ENCODE data around the gene ENDOD1.

The ENDOD1 gene

GRCh38 chr11:95054356-95054755 is 35.3 kb upstream of the ENDOD1 start:
- Histone ChIP-seq H3K9me3 (ENCODE audit: control extremely low read depth in 1 of 5, control insufficient read depth in 4 of 5, insufficient read depth in 2 of 5, low read depth in 1 of 5, low read length in 4 of 5) (peaks cover 0 to 2% (median 0%) of the 10 kb centered on the region in 5 experiments), H3K36me3 (ENCODE audit: control insufficient read depth in 4 of 4, insufficient read depth in 4 of 4, low read length in 3 of 4) (no peaks in the 10 kb centered on the region), H3K27ac (ENCODE audit: insufficient read depth in 1 of 2, low read depth in 1 of 2, low read length in 2 of 2, poor library complexity in 1 of 2, severe bottlenecking in 2 of 2) (no peak overlapping the region), H3K4me3 (ENCODE audit: control insufficient read depth in 1 of 7, extremely low read depth in 1 of 7, insufficient read depth in 4 of 7, low read depth in 2 of 7, low read length in 6 of 7) (no peak overlapping the region), H3K27me3 (replicated peaks in 2 of 5; ENCODE audit: control insufficient read depth in 4 of 5, insufficient read depth in 5 of 5, low read length in 4 of 5) (peaks cover 0 to 2% (median 0%) of the 10 kb centered on the region in 5 experiments), H3K4me1 (ENCODE audit: control extremely low read depth in 1 of 4, control insufficient read depth in 4 of 4, insufficient read depth in 4 of 4, low read length in 3 of 4) (peaks cover 0 to 5% (median 0%) of the 10 kb centered on the region in 4 experiments)
- ChIA-PET CTCF (interaction anchor here (1.5 kb wide), 1 partner anchor 12 kb away, joined by 5 read pairs; the partner anchor contains the start of gene SRSF8), POLR2A (no interaction called here)
- no peak for DNase-seq
- 90% methylated on average over 1 of the region's 2 CpGs for WGBS (ENCODE audit: insufficient coverage)

- CTCF ChIA-PET, result interaction anchor here (1.0 to 1.7 kb wide), 2 partner anchors 11 to 427 kb away, joined by 3 to 5 read pairs; partner anchors contain the start of gene SRSF8
- Histone ChIP-seq H3K36me3 (ENCODE audit: control insufficient read depth in 4 of 4, insufficient read depth in 4 of 4, low read length in 3 of 4) (no peaks in the 10 kb centered on the region), H3K9me3 (ENCODE audit: control extremely low read depth in 1 of 5, control insufficient read depth in 4 of 5, insufficient read depth in 2 of 5, low read depth in 1 of 5, low read length in 4 of 5) (peaks cover 0 to 2% (median 0%) of the 10 kb centered on the region in 5 experiments), H3K27ac (ENCODE audit: insufficient read depth in 1 of 2, low read depth in 1 of 2, low read length in 2 of 2, poor library complexity in 1 of 2, severe bottlenecking in 2 of 2) (no peak overlapping the region), H3K4me1 (ENCODE audit: control extremely low read depth in 1 of 4, control insufficient read depth in 4 of 4, insufficient read depth in 4 of 4, low read length in 3 of 4) (peaks cover 0 to 5% (median 0%) of the 10 kb centered on the region in 4 experiments), H3K27me3 (replicated peaks in 2 of 5; ENCODE audit: control insufficient read depth in 4 of 5, insufficient read depth in 5 of 5, low read length in 4 of 5) (peaks cover 0 to 2% (median 0%) of the 10 kb centered on the region in 5 experiments), H3K4me3 (ENCODE audit: control insufficient read depth in 1 of 7, extremely low read depth in 1 of 7, insufficient read depth in 4 of 7, low read depth in 2 of 7, low read length in 6 of 7) (no peak overlapping the region)
- DNase-seq, result no peak
- WGBS (ENCODE audit: insufficient coverage), result no CpG with 5 or more reads among the region's 2 CpGs
- POLR2A ChIA-PET, result no interaction called here
These were observed 34.3 kb upstream of the ENDOD1 start for GRCh38 chr11:95055283-95055897.

GRCh38 chr11:95057959-95058358 is 31.7 kb upstream of the ENDOD1 start:
- ChIA-PET CTCF (interaction anchor here (1.0 to 1.7 kb wide), 2 partner anchors 9 to 90 kb away, joined by 3 to 4 read pairs; no protein-coding TSS in a partner anchor), POLR2A (no interaction called here)
- Histone ChIP-seq H3K27me3 (replicated peaks in 2 of 5; ENCODE audit: control insufficient read depth in 4 of 5, insufficient read depth in 5 of 5, low read length in 4 of 5) (peaks cover 0 to 2% (median 0%) of the 10 kb centered on the region in 5 experiments), H3K27ac (ENCODE audit: insufficient read depth in 1 of 2, low read depth in 1 of 2, low read length in 2 of 2, poor library complexity in 1 of 2, severe bottlenecking in 2 of 2) (no peak overlapping the region), H3K4me1 (ENCODE audit: control extremely low read depth in 1 of 4, control insufficient read depth in 4 of 4, insufficient read depth in 4 of 4, low read length in 3 of 4) (peaks cover 0 to 5% (median 0%) of the 10 kb centered on the region in 4 experiments), H3K9me3 (ENCODE audit: control extremely low read depth in 1 of 5, control insufficient read depth in 4 of 5, insufficient read depth in 2 of 5, low read depth in 1 of 5, low read length in 4 of 5) (peaks cover 0 to 2% (median 0%) of the 10 kb centered on the region in 5 experiments), H3K4me3 (ENCODE audit: control insufficient read depth in 1 of 7, extremely low read depth in 1 of 7, insufficient read depth in 4 of 7, low read depth in 2 of 7, low read length in 6 of 7) (no peak overlapping the region), H3K36me3 (ENCODE audit: control insufficient read depth in 4 of 4, insufficient read depth in 4 of 4, low read length in 3 of 4) (no peaks in the 10 kb centered on the region)
- no peak for DNase-seq
- WGBS (ENCODE audit: insufficient coverage), result 98% methylated on average over 8 of the region's 8 CpGs

- CTCF ChIA-PET, result interaction anchor here (1.0 to 1.7 kb wide), 2 partner anchors 9 to 90 kb away, joined by 3 to 4 read pairs; no protein-coding TSS in a partner anchor
- no peak overlapping the region for H3K4me3 ChIP-seq (ENCODE audit: control insufficient read depth in 1 of 7, extremely low read depth in 1 of 7, insufficient read depth in 4 of 7, low read depth in 2 of 7, low read length in 6 of 7)
- peaks cover 0 to 5% (median 0%) of the 10 kb centered on the region in 4 experiments for H3K4me1 ChIP-seq (ENCODE audit: control extremely low read depth in 1 of 4, control insufficient read depth in 4 of 4, insufficient read depth in 4 of 4, low read length in 3 of 4)
- peaks cover 0 to under 1% (median 0%) of the 10 kb centered on the region in 5 experiments for H3K27me3 ChIP-seq (replicated peaks in 2 of 5; ENCODE audit: control insufficient read depth in 4 of 5, insufficient read depth in 5 of 5, low read length in 4 of 5)
- H3K36me3 ChIP-seq (ENCODE audit: control insufficient read depth in 4 of 4, insufficient read depth in 4 of 4, low read length in 3 of 4), result no peaks in the 10 kb centered on the region
- H3K27ac ChIP-seq (ENCODE audit: insufficient read depth in 1 of 2, low read depth in 1 of 2, low read length in 2 of 2, poor library complexity in 1 of 2, severe bottlenecking in 2 of 2), result no peak overlapping the region
- H3K9me3 ChIP-seq (ENCODE audit: control extremely low read depth in 1 of 5, control insufficient read depth in 4 of 5, insufficient read depth in 2 of 5, low read depth in 1 of 5, low read length in 4 of 5), result peaks cover 0 to 2% (median 0%) of the 10 kb centered on the region in 5 experiments
- POLR2A ChIA-PET, result no interaction called here
- WGBS (ENCODE audit: insufficient coverage), result 100% methylated on average over 1 of the region's 1 CpG
- DNase-seq, result no peak
These were observed 31.0 kb upstream of the ENDOD1 start for GRCh38 chr11:95058621-95059020.

GRCh38 chr11:95059046-95059445 is 30.6 kb upstream of the ENDOD1 start:
- H3K27me3 ChIP-seq (replicated peaks in 2 of 5; ENCODE audit: control insufficient read depth in 4 of 5, insufficient read depth in 5 of 5, low read length in 4 of 5), result no peaks in the 10 kb centered on the region
- no peaks in the 10 kb centered on the region for H3K36me3 ChIP-seq (ENCODE audit: control insufficient read depth in 4 of 4, insufficient read depth in 4 of 4, low read length in 3 of 4)
- peaks cover 0 to 2% (median 0%) of the 10 kb centered on the region in 5 experiments for H3K9me3 ChIP-seq (ENCODE audit: control extremely low read depth in 1 of 5, control insufficient read depth in 4 of 5, insufficient read depth in 2 of 5, low read depth in 1 of 5, low read length in 4 of 5)
- H3K4me1 ChIP-seq (ENCODE audit: control extremely low read depth in 1 of 4, control insufficient read depth in 4 of 4, insufficient read depth in 4 of 4, low read length in 3 of 4), result peaks cover 0 to 5% (median 0%) of the 10 kb centered on the region in 4 experiments
- CTCF ChIA-PET, result interaction anchor here (1.7 kb wide), 1 partner anchor 8 kb away, joined by 4 read pairs; no protein-coding TSS in a partner anchor
- 95% methylated on average over 6 of the region's 6 CpGs for WGBS (ENCODE audit: insufficient coverage)
- H3K27ac ChIP-seq (ENCODE audit: insufficient read depth in 1 of 2, low read depth in 1 of 2, low read length in 2 of 2, poor library complexity in 1 of 2, severe bottlenecking in 2 of 2), result no peak overlapping the region
- H3K4me3 ChIP-seq (ENCODE audit: control insufficient read depth in 1 of 7, extremely low read depth in 1 of 7, insufficient read depth in 4 of 7, low read depth in 2 of 7, low read length in 6 of 7), result no peak overlapping the region
- POLR2A ChIA-PET, result no interaction called here
- no peak for DNase-seq

- DNase-seq, result no peak
- ChIA-PET CTCF (interaction anchor here (1.4 to 15.0 kb wide), 3 partner anchors 9 to 442 kb away, joined by 3 to 275 read pairs (median 5); no protein-coding TSS in a partner anchor), POLR2A (interaction anchor here (0.6 kb wide), 1 partner anchor 17 kb away, joined by 3 read pairs; no protein-coding TSS in a partner anchor)
- Histone ChIP-seq H3K4me1 (ENCODE audit: control extremely low read depth in 1 of 4, control insufficient read depth in 4 of 4, insufficient read depth in 4 of 4, low read length in 3 of 4) (peaks cover 4 to 25% (median 19%) of the 10 kb centered on the region in 4 experiments), H3K36me3 (ENCODE audit: control insufficient read depth in 4 of 4, insufficient read depth in 4 of 4, low read length in 3 of 4) (peaks cover 0 to 1% (median under 1%) of the 10 kb centered on the region in 4 experiments), H3K27ac (ENCODE audit: insufficient read depth in 1 of 2, low read depth in 1 of 2, low read length in 2 of 2, poor library complexity in 1 of 2, severe bottlenecking in 2 of 2) (no peak overlapping the region), H3K4me3 (ENCODE audit: control insufficient read depth in 1 of 7, extremely low read depth in 1 of 7, insufficient read depth in 4 of 7, low read depth in 2 of 7, low read length in 6 of 7) (no peak overlapping the region), H3K27me3 (replicated peaks in 2 of 5; ENCODE audit: control insufficient read depth in 4 of 5, insufficient read depth in 5 of 5, low read length in 4 of 5) (no peaks in the 10 kb centered on the region), H3K9me3 (ENCODE audit: control extremely low read depth in 1 of 5, control insufficient read depth in 4 of 5, insufficient read depth in 2 of 5, low read depth in 1 of 5, low read length in 4 of 5) (no peaks in the 10 kb centered on the region)
- WGBS (ENCODE audit: insufficient coverage), result no CpG with 5 or more reads among the region's 1 CpG
These were observed 24.3 kb upstream of the ENDOD1 start for GRCh38 chr11:95065336-95065735.

- H3K27ac ChIP-seq (ENCODE audit: insufficient read depth in 1 of 2, low read depth in 1 of 2, low read length in 2 of 2, poor library complexity in 1 of 2, severe bottlenecking in 2 of 2), result peak within 1 kb of the TSS; percentile 77 to 93
- peak in 1 of 3 donors; percentile 57 for DNase-seq
- no peaks in the 10 kb centered on the region for H3K9me3 ChIP-seq (ENCODE audit: control extremely low read depth in 1 of 5, control insufficient read depth in 4 of 5, insufficient read depth in 2 of 5, low read depth in 1 of 5, low read length in 4 of 5)
- peaks cover 4 to 25% (median 19%) of the 10 kb centered on the region in 4 experiments for H3K4me1 ChIP-seq (ENCODE audit: control extremely low read depth in 1 of 4, control insufficient read depth in 4 of 4, insufficient read depth in 4 of 4, low read length in 3 of 4)
- CTCF ChIA-PET, result interaction anchor here (1.0 to 15.0 kb wide), 13 partner anchors 8 to 698 kb away, joined by 3 to 275 read pairs (median 5); partner anchors contain the start of gene ENDOD1
- POLR2A ChIA-PET, result interaction anchor here (0.7 to 2.8 kb wide), 2 partner anchors 23 to 26 kb away, joined by 3 to 20 read pairs; partner anchors contain the start of gene ENDOD1
- H3K27me3 ChIP-seq (replicated peaks in 2 of 5; ENCODE audit: control insufficient read depth in 4 of 5, insufficient read depth in 5 of 5, low read length in 4 of 5), result no peaks in the 10 kb centered on the region
- 0% methylated on average over 2 of the region's 4 CpGs for WGBS (ENCODE audit: insufficient coverage)
- peaks cover 0 to 5% (median 3%) of the 10 kb centered on the region in 4 experiments for H3K36me3 ChIP-seq (ENCODE audit: control insufficient read depth in 4 of 4, insufficient read depth in 4 of 4, low read length in 3 of 4)
- peak within 1 kb of the TSS; percentile 80 to 97 (median 92) for H3K4me3 ChIP-seq (ENCODE audit: control insufficient read depth in 1 of 7, extremely low read depth in 1 of 7, insufficient read depth in 4 of 7, low read depth in 2 of 7, low read length in 6 of 7)
These were observed 23.0 kb upstream of the ENDOD1 start, which contains the start of gene SRSF8 for GRCh38 chr11:95066716-95067038. SRSF8 (plus strand) TSS chr11:95066919; CDS start chr11:95067227, 308 bp downstream.
